Lung (tissue), 12 donors: Measurements from ENCODE around the gene MMP14. TPM values are rescaled to one million over a fixed set of nuclear protein-coding genes. Genes with fewer than 3 reads are reported as not detected.
"Not testable (repeated sequence)": the region's sequence is repeated elsewhere in the genome, so short reads cannot be mapped to it uniquely, and the experiment has no call there.

Source experiments
- ATAC-seq: fragments of 200-7000 bp; cut with Tn5 transposase; one replicate; pipeline ENCODE4 v1.9.1; 2020; ENCODE audit warnings: moderate number of reproducible peaks; ENCODE audit not compliant: insufficient read depth, low FRiP score
- DNase-seq, 3 donors: peaks; one replicate each; pipeline ENCODE4 v3.0.0-alpha.2; 2013 to 2017
- H3K27ac ChIP-seq, 2 donors: one replicate each; pipeline ENCODE4 v1.5.1; 2013; ENCODE audit warnings: mild to moderate bottlenecking in 2 of 2, moderate library complexity in 2 of 2, control low read depth in 1 of 2, inconsistent platforms in 1 of 2, low read depth in 1 of 2, low read length in 1 of 2
- H3K27me3 ChIP-seq, 3 donors: one replicate each; pipeline ENCODE4 v1.5.1; 2013; ENCODE audit warnings: low read length in 2 of 3; ENCODE audit not compliant: control insufficient read depth in 3 of 3, insufficient read depth in 3 of 3
- H3K36me3 ChIP-seq, 4 donors: one replicate each; pipeline ENCODE4 v1.5.1; 2013; ENCODE audit warnings: low read length in 4 of 4, mild to moderate bottlenecking in 1 of 4, moderate library complexity in 1 of 4; ENCODE audit not compliant: control insufficient read depth in 4 of 4, insufficient read depth in 4 of 4
- H3K4me1 ChIP-seq, 5 donors: one replicate each; pipeline ENCODE4 v1.5.1; 2013; ENCODE audit warnings: low read length in 5 of 5, mild to moderate bottlenecking in 2 of 5, moderate library complexity in 1 of 5; ENCODE audit not compliant: control insufficient read depth in 5 of 5, insufficient read depth in 5 of 5
- H3K4me3 ChIP-seq: one replicate; pipeline ENCODE4 v1.5.1; 2013; ENCODE audit warnings: mild to moderate bottlenecking, control low read depth, moderate library complexity
- H3K9ac ChIP-seq, 2 donors: one replicate each; pipeline ENCODE4 v1.5.1; 2013; ENCODE audit warnings: low read length in 2 of 2, control low read depth in 1 of 2; ENCODE audit not compliant: insufficient read depth in 1 of 2
- H3K9me3 ChIP-seq, 4 donors: one replicate each; pipeline ENCODE4 v1.5.1; 2013; ENCODE audit warnings: low read length in 3 of 4, mild to moderate bottlenecking in 1 of 4, moderate library complexity in 1 of 4; ENCODE audit not compliant: control insufficient read depth in 4 of 4, insufficient read depth in 3 of 4
- CTCF ChIP-seq: IDR thresholded peaks from 2 replicates; pipeline ENCODE4 v1.5.1; 2012; ENCODE audit warnings: mild to moderate bottlenecking; ENCODE audit errors: control extremely low read depth, extremely low read depth
- WGBS, 2 donors: extraction: QIAGEN DNeasy Blood & Tissue Kit; methylation state at CpG; one replicate each; pipeline ENCODE4 v1.1.7; 2013; 5-methylcytosine and 5-hydroxymethylcytosine counted together
- polyA plus RNA-seq, 2 donors: library from polyadenylated mRNA; stranded (reverse); fragments of 200-250 nt; gene quantifications; one replicate each; pipeline ENCODE4 v1.2.1, GENCODE V29; 2013
- total RNA-seq, 2 donors: library from RNA; depleted of rRNA in 1 of 2; stranded (reverse); fragments of >200 nt in 1 of 2; gene quantifications; one replicate each; pipeline ENCODE4 v1.2.1, GENCODE V29; 2014 to 2021
- donor health status: control.
- donor health status: control.
- donor health status: Bipolar disorder and iron deficiency.
- donor health status: healthy.
- donor health status: DM: yes; HTN: yes; CAD: no.

MMP14 gene
- total and polyA plus RNA-seq, 4 donors: 121 to 162 (median 135) TPM

GRCh38 chr14:22792158-22792557 is 44.2 kb upstream of the MMP14 start:
- Histone ChIP-seq H3K9ac (no peak overlapping the region), H3K27ac (no peak overlapping the region), H3K27me3 (no peaks in the 10 kb centered on the region), H3K36me3 (no peaks in the 10 kb centered on the region), H3K4me3 (no peak overlapping the region), H3K9me3 (no peaks in the 10 kb centered on the region), H3K4me1 (peaks cover 0 to 2% (median 0%) of the 10 kb centered on the region in 5 donors)
- DNase-seq (no peak), ATAC-seq (no peak)
- 93 to 98% methylated on average over 2 of the region's 2 CpGs for WGBS, 2 donors
- TF ChIP-seq CTCF: no peak

- H3K4me1 ChIP-seq, H3K36me3 ChIP-seq, DNase-seq, H3K9me3 ChIP-seq, H3K27me3 ChIP-seq, H3K4me3 ChIP-seq, H3K9ac ChIP-seq, ATAC-seq, H3K27ac ChIP-seq: not testable (repeated sequence)
- 81 to 96% methylated on average over 5 of the region's 5 CpGs for WGBS, 2 donors
Observed at GRCh38 chr14:22793550-22793949, 42.8 kb upstream of the MMP14 start.

- H3K4me1 ChIP-seq: peaks cover 0 to 2% (median 0%) of the 10 kb centered on the region in 5 donors
- no peak overlapping the region for H3K4me3 ChIP-seq
- H3K9ac ChIP-seq: no peak overlapping the region
- peaks cover 0 to 2% (median 0%) of the 10 kb centered on the region in 4 donors for H3K36me3 ChIP-seq
- H3K27me3 ChIP-seq: no peaks in the 10 kb centered on the region
- no peak overlapping the region for H3K27ac ChIP-seq
- ATAC-seq: no peak
- no peak for DNase-seq
- TF ChIP-seq CTCF: no peak
- H3K9me3 ChIP-seq: no peaks in the 10 kb centered on the region
- 76 to 95% methylated on average over 5 of the region's 5 CpGs for WGBS, 2 donors
Observed at GRCh38 chr14:22793976-22794375, 42.4 kb upstream of the MMP14 start.

GRCh38 chr14:22794551-22794951 is 41.8 kb upstream of the MMP14 start:
- H3K4me3 ChIP-seq: no peak overlapping the region
- H3K4me1 ChIP-seq: peaks cover 0 to 2% (median 0%) of the 10 kb centered on the region in 5 donors
- H3K27me3 ChIP-seq: no peaks in the 10 kb centered on the region
- no peaks in the 10 kb centered on the region for H3K9me3 ChIP-seq
- 85 to 91% methylated on average over 7 of the region's 7 CpGs for WGBS, 2 donors
- H3K36me3 ChIP-seq: peaks cover 0 to 2% (median 0%) of the 10 kb centered on the region in 4 donors
- DNase-seq: no peak
- no peak overlapping the region for H3K9ac ChIP-seq
- H3K27ac ChIP-seq: no peak overlapping the region
- TF ChIP-seq CTCF: no peak
- no peak for ATAC-seq
